GM12801 (cell line): Measurements from ENCODE around the gene ANKRD52.

Experiments used
- TF ChIP-seq, protein P1 (sequence below): IDR thresholded peaks from one replicate; pipeline ENCODE4 v1.5.1; 2011; ENCODE audit warnings: control low read depth; ENCODE audit not compliant: insufficient read length; ENCODE audit errors: extremely low read depth

ANKRD52 gene

DNA sequence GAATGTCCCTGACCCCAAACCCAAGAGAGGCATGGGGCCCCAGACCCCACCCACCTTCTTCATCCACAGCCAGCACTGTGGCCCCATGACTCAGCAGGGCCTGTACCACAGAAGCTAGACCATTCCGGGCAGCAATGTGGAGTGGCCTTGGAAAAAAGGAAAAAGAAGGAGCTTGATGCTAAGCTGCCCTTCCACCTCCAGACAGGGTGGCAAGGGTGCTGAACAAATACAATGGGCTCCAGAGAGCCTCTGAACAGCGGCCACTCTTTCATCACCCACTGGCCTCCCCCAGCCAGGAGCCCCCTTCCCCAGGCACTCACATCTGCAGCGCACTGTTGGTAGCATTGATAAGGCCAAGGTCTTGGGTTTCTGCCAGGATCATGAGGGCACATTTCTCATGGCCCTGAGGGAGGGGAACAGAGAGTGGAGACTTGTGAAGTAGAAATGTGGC lies 14.4 kb downstream of the ANKRD52 start:
- TF ChIP-seq, protein P1, sequence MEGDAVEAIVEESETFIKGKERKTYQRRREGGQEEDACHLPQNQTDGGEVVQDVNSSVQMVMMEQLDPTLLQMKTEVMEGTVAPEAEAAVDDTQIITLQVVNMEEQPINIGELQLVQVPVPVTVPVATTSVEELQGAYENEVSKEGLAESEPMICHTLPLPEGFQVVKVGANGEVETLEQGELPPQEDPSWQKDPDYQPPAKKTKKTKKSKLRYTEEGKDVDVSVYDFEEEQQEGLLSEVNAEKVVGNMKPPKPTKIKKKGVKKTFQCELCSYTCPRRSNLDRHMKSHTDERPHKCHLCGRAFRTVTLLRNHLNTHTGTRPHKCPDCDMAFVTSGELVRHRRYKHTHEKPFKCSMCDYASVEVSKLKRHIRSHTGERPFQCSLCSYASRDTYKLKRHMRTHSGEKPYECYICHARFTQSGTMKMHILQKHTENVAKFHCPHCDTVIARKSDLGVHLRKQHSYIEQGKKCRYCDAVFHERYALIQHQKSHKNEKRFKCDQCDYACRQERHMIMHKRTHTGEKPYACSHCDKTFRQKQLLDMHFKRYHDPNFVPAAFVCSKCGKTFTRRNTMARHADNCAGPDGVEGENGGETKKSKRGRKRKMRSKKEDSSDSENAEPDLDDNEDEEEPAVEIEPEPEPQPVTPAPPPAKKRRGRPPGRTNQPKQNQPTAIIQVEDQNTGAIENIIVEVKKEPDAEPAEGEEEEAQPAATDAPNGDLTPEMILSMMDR = no peak

DNA sequence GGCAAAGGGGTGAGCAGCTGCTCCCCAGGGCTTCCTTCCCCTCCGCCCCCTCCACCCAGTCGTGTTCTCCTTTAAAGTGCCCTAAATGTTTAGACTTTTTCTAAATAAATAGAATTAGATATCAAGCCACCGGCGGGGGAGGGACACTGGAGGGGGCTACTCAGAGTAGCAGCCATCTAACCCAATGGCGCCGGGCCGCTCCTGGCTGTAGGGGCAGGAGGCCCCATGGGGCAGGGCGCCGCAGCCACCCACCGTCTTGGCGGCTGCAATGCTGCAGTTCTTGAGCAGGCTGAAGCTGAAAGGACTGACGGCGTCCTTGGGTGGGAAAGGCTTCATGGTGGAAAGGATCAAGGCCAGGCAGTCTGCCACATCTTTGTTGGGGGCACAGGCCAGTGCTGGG lies 15.2 kb downstream of the ANKRD52 start:
- TF ChIP-seq, protein P1 = no peak

DNA sequence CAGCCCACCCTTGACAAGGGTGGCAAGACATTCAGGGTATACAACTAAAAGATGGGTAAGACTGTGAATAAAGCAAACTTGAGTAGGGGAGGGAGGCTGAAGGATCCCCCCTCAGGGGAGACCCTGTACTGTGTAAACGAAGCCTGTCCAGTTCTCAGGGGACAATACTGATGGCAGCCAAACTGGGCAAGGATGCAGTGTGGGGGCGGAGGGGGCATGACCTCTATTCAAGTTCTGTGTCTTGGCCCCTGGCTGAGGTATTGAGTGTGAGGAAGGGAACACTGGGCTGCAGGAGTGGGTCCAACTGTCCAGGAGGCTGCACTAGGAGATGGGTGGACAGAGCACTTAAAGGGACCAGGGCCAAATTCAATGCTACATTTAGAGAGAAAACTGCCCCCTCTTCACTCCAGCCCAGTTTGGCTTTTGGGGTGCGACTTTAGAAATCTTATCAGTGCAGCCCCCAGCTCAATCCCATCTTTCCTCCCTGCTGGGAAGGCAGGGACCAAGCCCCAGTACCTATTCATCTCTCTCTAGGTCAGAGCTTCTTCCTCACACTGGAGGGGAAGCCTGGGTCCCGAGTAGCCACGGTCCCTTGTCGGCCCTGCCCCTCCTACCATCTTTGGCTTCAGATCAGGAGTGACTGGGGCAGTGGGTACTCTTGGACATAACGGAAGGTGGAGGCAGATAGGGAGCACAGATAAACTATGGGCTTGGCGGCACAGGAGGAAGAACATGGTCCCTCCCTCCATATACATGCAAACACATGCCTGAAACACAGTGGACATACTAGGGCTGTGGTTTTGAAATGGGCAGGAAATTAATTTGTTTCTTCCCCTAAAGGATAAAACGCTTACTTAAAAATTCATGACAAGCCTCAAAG lies 16.5 kb downstream of the ANKRD52 start:
- TF ChIP-seq, protein P1 = no peak

DNA sequence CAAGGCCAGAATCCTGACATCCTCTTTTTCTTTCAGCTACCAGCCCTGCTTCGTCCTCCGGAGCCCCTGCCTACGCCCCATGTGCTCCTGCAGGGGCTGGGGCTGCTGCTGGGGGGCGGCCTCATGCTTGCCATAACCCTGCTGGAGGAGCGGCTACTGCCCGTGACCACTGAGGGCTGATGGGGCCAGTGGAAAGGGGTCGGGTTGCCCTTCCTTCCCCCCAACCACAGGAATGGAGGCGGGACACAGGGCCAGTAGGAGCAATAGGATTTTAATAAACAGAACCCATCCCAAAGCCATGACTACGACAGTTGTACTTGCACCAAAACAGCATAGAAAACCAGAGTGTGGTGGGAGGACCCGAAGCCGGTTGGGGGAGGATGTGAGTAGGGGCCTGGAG lies 20.6 kb downstream of the ANKRD52 start:
- TF ChIP-seq, protein P1 = no peak

DNA sequence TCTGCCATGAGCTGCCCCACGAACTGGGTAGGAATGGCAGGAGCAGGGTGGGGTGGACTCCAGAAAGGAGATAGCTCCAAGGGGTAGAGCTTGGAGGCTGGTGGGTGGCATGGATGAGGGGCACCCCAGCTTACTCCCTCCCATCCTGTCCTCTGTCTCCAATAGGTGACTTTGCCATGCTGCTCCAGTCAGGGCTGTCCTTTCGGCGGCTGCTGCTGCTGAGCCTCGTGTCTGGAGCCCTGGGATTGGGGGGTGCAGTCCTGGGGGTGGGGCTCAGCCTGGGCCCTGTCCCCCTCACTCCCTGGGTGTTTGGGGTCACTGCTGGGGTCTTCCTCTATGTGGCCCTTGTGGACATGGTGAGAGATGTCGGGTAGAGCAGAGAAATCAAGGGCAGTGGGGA lies 21.2 kb downstream of the ANKRD52 start:
- TF ChIP-seq, protein P1 = no peak

DNA sequence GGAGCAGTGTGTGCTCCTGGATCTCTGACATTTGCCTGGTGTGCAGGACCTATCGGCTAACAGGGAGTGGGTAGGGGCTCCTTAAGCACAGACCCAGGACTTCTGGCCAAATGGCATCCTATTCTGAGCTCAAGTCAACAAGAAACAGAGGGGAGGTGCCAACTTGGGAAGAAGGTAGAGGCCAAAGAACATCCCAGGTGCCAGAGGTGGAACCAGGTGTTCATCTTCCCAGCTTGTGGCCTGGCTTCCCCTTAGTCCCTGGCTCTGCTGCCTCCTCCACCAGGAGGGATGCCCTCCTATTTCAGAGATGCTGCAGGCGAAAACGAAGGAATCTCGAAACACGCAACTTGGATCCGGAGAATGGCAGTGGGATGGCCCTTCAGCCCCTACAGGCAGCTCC lies 22.1 kb downstream of the ANKRD52 start:
- TF ChIP-seq, protein P1 = no peak

DNA sequence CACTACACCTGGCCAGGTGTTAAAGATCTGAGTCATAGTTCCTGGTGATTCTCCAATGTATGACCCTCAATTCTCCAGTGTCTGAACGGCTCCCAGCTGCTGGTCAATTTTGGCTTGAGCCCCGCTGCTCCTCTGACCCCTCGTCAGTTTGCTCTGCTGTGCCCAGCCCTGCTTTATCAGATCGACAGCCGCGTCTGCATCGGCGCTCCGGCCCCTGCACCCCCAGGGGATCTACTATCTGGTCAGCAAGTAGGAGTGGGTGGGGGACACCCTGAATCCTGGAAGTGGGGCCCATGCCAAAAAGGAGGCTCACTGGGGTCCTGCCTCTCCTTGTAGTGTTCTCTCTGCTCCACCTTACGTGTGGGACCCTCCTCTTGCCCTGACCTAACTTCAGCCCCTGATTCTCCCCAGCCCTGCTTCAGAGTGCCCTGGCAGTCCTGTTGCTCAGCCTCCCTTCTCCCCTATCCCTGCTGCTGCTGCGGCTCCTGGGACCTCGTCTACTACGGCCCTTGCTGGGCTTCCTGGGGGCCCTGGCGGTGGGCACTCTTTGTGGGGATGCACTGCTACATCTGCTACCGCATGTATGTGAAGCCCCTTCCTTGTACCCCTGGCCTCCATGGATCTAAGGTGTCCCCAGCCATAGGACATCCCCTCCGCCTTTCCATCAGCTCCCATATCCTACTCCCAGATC lies 23.3 kb downstream of the ANKRD52 start:
- TF ChIP-seq, protein P1 = no peak
